Fibroblast of lung (primary cell): ENCODE data around the gene YKT6. TPM values are rescaled to one million over a fixed set of nuclear protein-coding genes. Genes with fewer than 3 reads are reported as not detected.

Source experiments
- DNase-seq, 2 donors: peaks; one replicate each; pipeline versions ENCODE4 v3.0.0 to v3.0.0-alpha.2; 2010; ENCODE audit warnings: low read depth in 2 of 2
- H2AFZ ChIP-seq: 2 replicates; pipeline ENCODE4 v1.5.1; 2012; ENCODE audit warnings: low read length, control low read depth, inconsistent platforms
- H3K27ac ChIP-seq: 2 replicates; pipeline ENCODE4 v1.5.1; 2011; ENCODE audit warnings: low read length, control low read depth; ENCODE audit not compliant: insufficient read depth
- H3K27me3 ChIP-seq: 2 replicates; pipeline ENCODE4 v1.5.1; 2011; ENCODE audit warnings: mild to moderate bottlenecking, low read length; ENCODE audit not compliant: control insufficient read depth, insufficient read depth
- H3K36me3 ChIP-seq: 2 replicates; pipeline ENCODE4 v1.5.1; 2011; ENCODE audit warnings: low read length; ENCODE audit not compliant: control insufficient read depth, insufficient read depth
- H3K4me1 ChIP-seq: 2 replicates; pipeline ENCODE4 v1.5.1; 2011; ENCODE audit warnings: low read length; ENCODE audit not compliant: control insufficient read depth, insufficient read depth; ENCODE audit errors: extremely low read depth
- H3K4me2 ChIP-seq: 2 replicates; pipeline ENCODE4 v1.5.1; 2011; ENCODE audit warnings: low read length, control low read depth; ENCODE audit not compliant: insufficient read depth; ENCODE audit errors: extremely low read depth
- H3K4me3 ChIP-seq, 4 experiments: fragments of 200-600 bp in 1 of 4; sonication (generic) in 1 of 4; replicated peaks in 1 of 4; 2 replicates each; pipeline ENCODE4 v1.5.1; 2011 to 2016; ENCODE audit warnings: low read length in 4 of 4, low read depth in 3 of 4, mild to moderate bottlenecking in 3 of 4, control low read depth in 2 of 4, inconsistent platforms in 1 of 4, mixed read lengths in 1 of 4; ENCODE audit not compliant: insufficient read depth in 1 of 4; ENCODE audit errors: control extremely low read depth in 1 of 4
- H3K79me2 ChIP-seq: 2 replicates; pipeline ENCODE4 v1.5.1; 2012; ENCODE audit warnings: mild to moderate bottlenecking, low read length, inconsistent platforms; ENCODE audit not compliant: control insufficient read depth, insufficient read depth
- H3K9ac ChIP-seq: 2 replicates; pipeline ENCODE4 v1.5.1; 2011; ENCODE audit warnings: mild to moderate bottlenecking, low read length, control low read depth; ENCODE audit not compliant: insufficient read depth
- H3K9me3 ChIP-seq: 2 replicates; pipeline ENCODE4 v1.5.1; 2012; ENCODE audit warnings: low read depth, low read length; ENCODE audit not compliant: control insufficient read depth, insufficient read depth
- H4K20me1 ChIP-seq: 2 replicates; pipeline ENCODE4 v1.5.1; 2011; ENCODE audit warnings: low read length; ENCODE audit not compliant: control insufficient read depth, insufficient read depth; ENCODE audit errors: extremely low read depth
- EZH2 ChIP-seq: IDR thresholded peaks from 2 replicates; pipeline ENCODE4 v1.5.1; 2012; ENCODE audit warnings: low read length, control low read depth, mild to moderate bottlenecking; ENCODE audit errors: missing control alignments
- polyA plus RNA-seq, 2 donors: library from polyadenylated mRNA; depleted of rRNA in 1 of 2; stranded (reverse) in 1 of 2; unstranded in 1 of 2; fragments of >200 nt; gene quantifications; 2 replicates each; pipeline ENCODE4 v1.2.1, GENCODE V29; 2011 to 2012; ENCODE audit warnings: missing spikeins in 1 of 2
- total RNA-seq: library from RNA; depleted of rRNA; stranded (reverse); fragments of >200 nt; gene quantifications from 2 replicates; pipeline ENCODE4 v1.2.1, GENCODE V29; 2014
- TF ChIP-seq, protein P1 (sequence below), 2 donors: IDR thresholded peaks in 1 of 2; conservative IDR thresholded peaks in 1 of 2; 1 replicate in 1 of 2; 2 replicates in 1 of 2; pipeline ENCODE4 v1.5.1; 2011 to 2012; ENCODE audit warnings: low read length in 2 of 2, control low read depth in 1 of 2, inconsistent platforms in 1 of 2, low read depth in 1 of 2, mild to moderate bottlenecking in 1 of 2

Gene YKT6
- total and polyA plus RNA-seq, 2 donors (not counting 1 experiment from before 2014, with no cell fraction given) = 90.0 to 99.0 TPM

DNA sequence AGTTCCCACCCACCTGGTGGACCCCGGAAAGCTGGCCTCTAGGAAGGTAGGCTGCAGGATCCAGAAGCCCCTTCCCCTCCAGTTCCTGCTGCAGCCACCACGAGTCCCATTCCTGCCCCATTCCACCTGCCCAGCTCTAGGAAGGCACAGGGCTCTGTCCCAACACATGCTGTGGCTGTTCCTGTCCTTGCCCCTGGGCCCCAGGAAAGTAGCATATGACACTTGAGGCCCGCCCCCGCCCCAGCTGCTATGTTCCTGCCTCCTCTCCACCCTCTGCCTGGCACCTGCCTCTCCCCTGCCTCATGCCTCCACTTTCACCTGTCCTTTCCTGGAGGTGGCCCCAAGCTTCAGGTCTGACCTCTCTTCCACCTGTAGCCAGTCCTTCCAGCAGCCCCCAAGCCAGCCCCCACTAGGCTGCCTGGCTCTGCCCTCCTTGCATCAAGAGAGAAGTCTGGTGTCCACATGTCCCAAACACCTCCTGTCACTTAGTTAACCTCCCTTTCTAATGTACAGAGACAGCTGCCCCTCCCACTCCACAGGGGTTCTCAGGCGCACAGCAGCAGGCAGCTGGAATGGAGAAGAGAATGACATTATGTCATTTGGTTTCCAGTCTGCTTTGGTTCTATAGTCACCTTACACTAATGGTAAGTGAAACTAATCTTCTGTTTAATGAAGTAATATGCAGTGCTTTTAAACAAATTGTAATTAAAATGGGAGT lies 22.7 kb downstream of the YKT6 start:
- H3K79me2 ChIP-seq = no peaks in the 10 kb centered on the region
- no peak overlapping the region for H3K4me3 ChIP-seq
- H4K20me1 ChIP-seq = no peaks in the 10 kb centered on the region
- TF ChIP-seq, protein P1, sequence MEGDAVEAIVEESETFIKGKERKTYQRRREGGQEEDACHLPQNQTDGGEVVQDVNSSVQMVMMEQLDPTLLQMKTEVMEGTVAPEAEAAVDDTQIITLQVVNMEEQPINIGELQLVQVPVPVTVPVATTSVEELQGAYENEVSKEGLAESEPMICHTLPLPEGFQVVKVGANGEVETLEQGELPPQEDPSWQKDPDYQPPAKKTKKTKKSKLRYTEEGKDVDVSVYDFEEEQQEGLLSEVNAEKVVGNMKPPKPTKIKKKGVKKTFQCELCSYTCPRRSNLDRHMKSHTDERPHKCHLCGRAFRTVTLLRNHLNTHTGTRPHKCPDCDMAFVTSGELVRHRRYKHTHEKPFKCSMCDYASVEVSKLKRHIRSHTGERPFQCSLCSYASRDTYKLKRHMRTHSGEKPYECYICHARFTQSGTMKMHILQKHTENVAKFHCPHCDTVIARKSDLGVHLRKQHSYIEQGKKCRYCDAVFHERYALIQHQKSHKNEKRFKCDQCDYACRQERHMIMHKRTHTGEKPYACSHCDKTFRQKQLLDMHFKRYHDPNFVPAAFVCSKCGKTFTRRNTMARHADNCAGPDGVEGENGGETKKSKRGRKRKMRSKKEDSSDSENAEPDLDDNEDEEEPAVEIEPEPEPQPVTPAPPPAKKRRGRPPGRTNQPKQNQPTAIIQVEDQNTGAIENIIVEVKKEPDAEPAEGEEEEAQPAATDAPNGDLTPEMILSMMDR (conservative IDR thresholded peaks at IDR 0.05 in 1 of 2, IDR thresholded peaks at IDR 0.05 in 1 of 2; ENCODE audit: low read depth in 1 of 2, low read length in 2 of 2) = no peak
- no peak for TF ChIP-seq EZH2
- no peak for DNase-seq
- no peaks in the 10 kb centered on the region for H3K36me3 ChIP-seq
- no peaks in the 10 kb centered on the region for H3K4me1 ChIP-seq
- no peak overlapping the region for H3K27ac ChIP-seq
- peaks cover 19% of the 10 kb centered on the region for H3K27me3 ChIP-seq
- H3K9ac ChIP-seq = no peak overlapping the region
- H3K4me2 ChIP-seq = no peak overlapping the region
- H3K9me3 ChIP-seq = no peaks in the 10 kb centered on the region
- no peak overlapping the region for H2AFZ ChIP-seq

DNA sequence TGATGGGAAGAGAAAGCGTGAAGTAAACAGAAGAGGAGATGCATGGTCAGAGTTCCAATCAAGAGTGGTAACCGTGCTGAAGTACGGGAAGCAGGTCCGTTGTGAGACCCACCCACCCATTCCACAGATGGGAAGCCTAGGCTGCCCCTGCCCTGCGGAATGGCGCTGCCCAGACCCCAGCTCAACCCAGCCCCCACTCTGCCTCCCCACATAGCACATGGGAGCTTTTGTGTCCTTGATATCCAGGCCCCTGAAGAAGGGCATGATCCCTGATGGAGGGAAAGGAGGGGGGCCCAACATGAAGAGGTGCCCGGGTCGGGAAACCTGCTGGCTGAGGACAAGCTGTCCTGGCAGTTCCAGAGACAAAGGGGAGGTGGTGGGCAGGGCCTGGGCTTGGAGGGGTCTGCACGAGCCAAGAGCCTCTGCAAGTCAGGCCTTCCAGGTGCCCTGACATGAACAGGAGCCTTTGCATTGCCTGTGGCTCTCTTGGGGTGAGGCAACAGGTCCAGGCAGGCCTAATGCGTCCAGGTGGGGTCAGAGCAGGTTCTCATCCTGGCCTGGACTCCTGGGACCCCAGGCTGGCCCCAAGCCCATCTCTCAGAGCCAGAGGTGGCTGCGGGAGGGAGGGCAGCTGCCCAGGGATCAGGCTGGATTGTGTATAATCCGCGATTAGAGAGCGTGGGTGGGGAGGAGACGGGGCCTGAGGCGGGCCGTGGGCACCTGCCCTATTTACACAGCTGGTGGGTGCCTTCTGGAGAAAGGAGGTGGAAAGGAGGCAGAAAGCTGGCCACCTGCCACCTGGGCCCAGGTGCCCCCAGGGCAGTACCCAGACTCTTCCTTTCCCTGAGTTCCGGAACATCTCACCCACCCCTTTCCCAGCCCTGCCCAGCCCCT lies 23.5 kb downstream of the YKT6 start:
- Histone ChIP-seq H3K27ac (no peak overlapping the region), H2AFZ (no peak overlapping the region), H3K4me1 (no peaks in the 10 kb centered on the region), H3K4me2 (no peak overlapping the region), H4K20me1 (no peaks in the 10 kb centered on the region), H3K4me3 (no peak overlapping the region), H3K36me3 (no peaks in the 10 kb centered on the region), H3K9me3 (no peaks in the 10 kb centered on the region), H3K9ac (no peak overlapping the region), H3K79me2 (no peaks in the 10 kb centered on the region), H3K27me3 (peaks cover 19% of the 10 kb centered on the region)
- TF ChIP-seq EZH2 = no peak
- TF ChIP-seq, protein P1 (conservative IDR thresholded peaks at IDR 0.05 in 1 of 2, IDR thresholded peaks at IDR 0.05 in 1 of 2; ENCODE audit: low read depth in 1 of 2, low read length in 2 of 2) = no peak
- no peak for DNase-seq

DNA sequence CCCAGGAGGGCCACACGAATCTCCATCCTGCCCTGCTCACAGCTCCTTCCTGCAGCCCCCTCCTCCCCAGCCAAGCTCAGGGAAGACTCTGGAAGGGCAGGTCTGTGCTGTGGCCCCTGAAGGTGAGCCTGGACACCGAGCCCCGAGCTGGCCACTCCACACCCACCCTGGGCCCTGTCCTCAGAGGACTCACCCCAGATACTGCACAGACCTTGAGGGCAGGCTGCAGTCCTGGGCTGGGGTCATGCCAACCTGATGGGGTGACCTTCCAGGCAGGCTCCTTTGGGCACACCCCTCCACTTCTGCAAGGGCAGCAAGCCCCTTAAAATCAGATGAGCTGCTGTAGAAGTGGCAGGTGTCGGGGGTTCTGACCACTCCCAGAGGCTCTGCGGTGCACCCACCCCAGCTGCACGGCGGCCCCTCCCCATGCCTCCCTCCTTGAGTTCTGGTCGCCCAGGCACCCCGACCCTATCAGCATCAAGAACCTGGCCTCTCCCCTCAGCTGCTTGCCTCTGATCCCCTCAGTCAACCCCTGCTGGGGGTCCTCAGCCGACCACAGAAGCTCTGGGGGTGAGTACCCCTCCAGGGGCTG lies 24.3 kb downstream of the YKT6 start:
- peaks cover 19% of the 10 kb centered on the region for H3K27me3 ChIP-seq
- no peaks in the 10 kb centered on the region for H3K9me3 ChIP-seq
- TF ChIP-seq EZH2 = no peak
- TF ChIP-seq, protein P1 (conservative IDR thresholded peaks at IDR 0.05 in 1 of 2, IDR thresholded peaks at IDR 0.05 in 1 of 2; ENCODE audit: low read depth in 1 of 2, low read length in 2 of 2) = no peak
- no peaks in the 10 kb centered on the region for H3K79me2 ChIP-seq
- H3K27ac ChIP-seq = no peak overlapping the region
- no peaks in the 10 kb centered on the region for H3K4me1 ChIP-seq
- no peak overlapping the region for H3K4me3 ChIP-seq
- DNase-seq = no peak
- H3K36me3 ChIP-seq = no peaks in the 10 kb centered on the region
- H3K4me2 ChIP-seq = no peak overlapping the region
- no peaks in the 10 kb centered on the region for H4K20me1 ChIP-seq
- H2AFZ ChIP-seq = no peak overlapping the region
- no peak overlapping the region for H3K9ac ChIP-seq
